Uterus (tissue), 4 donors: ENCODE data around the gene CFAP97D2. TPM values are rescaled to one million over a fixed set of nuclear protein-coding genes. Genes with fewer than 3 reads are reported as not detected.
"Not testable (repeated sequence)": the region's sequence is repeated elsewhere in the genome, so short reads cannot be mapped to it uniquely, and the experiment has no call there.

Experiments used
- DNase-seq, 2 donors: peaks; one replicate each; pipeline ENCODE4 v3.0.0-alpha.2; 2019 to 2020
- H3K27ac ChIP-seq, 2 donors: fragments of 200-600 bp; sonication (generic); 1 replicate in 1 of 2; 2 replicates in 1 of 2; pipeline ENCODE4 v1.5.1; 2016 to 2018
- H3K27me3 ChIP-seq, 2 donors: fragments of 200-600 bp; sonication (generic); one replicate each; pipeline ENCODE4 v1.5.1; 2018 to 2019; ENCODE audit warnings: control low read depth in 1 of 2
- H3K36me3 ChIP-seq, 2 donors: fragments of 200-600 bp; sonication (generic); one replicate each; pipeline ENCODE4 v1.5.1; 2019; ENCODE audit warnings: control low read depth in 1 of 2
- H3K4me1 ChIP-seq, 2 donors: fragments of 200-600 bp; sonication (generic); one replicate each; pipeline ENCODE4 v1.5.1; 2018 to 2019; ENCODE audit warnings: control low read depth in 1 of 2
- H3K4me3 ChIP-seq, 2 donors: fragments of 200-600 bp; sonication (generic); 1 replicate in 1 of 2; 2 replicates in 1 of 2; pipeline ENCODE4 v1.5.1; 2018 to 2019; ENCODE audit warnings: mild to moderate bottlenecking in 1 of 2
- H3K9me3 ChIP-seq, 2 donors: fragments of 200-600 bp; sonication (generic); one replicate each; pipeline ENCODE4 v1.5.1; 2019; ENCODE audit warnings: control low read depth in 1 of 2
- CTCF ChIP-seq, 4 experiments: fragments of 200-600 bp in 2 of 4; fragments of 450-650 bp in 2 of 4; sonication (generic) in 2 of 4; IDR thresholded peaks; one replicate each; pipeline ENCODE4 v1.5.1; 2016 to 2019; ENCODE audit warnings: antibody characterized with exemption in 4 of 4, mild to moderate bottlenecking in 2 of 4, moderate library complexity in 1 of 4
- POLR2A ChIP-seq, 2 donors: fragments of 450-650 bp; IDR thresholded peaks; one replicate each; pipeline ENCODE4 v1.6.1; 2016; ENCODE audit warnings: antibody characterized with exemption in 2 of 2, mild to moderate bottlenecking in 1 of 2, moderate library complexity in 1 of 2
- intact Hi-C: fragments of 100-400 bp; cut with DNase I; formaldehyde crosslinking; loops from one replicate; pipeline ENCODE4 v1.15.1; 2023; ENCODE audit warnings: low total_unique reads
- total RNA-seq, 4 donors: library from RNA; depleted of rRNA in 3 of 4; stranded (reverse); fragments of >200 nt in 3 of 4; gene quantifications; one replicate each; pipeline versions ENCODE4 v1.1.0 to v1.2.4, GENCODE V29; 2014 to 2023
- donor health status: DM: yes; HTN: yes; CAD: no.

The CFAP97D2 gene
- total RNA-seq, 4 donors from 2014 or later = not detected

- Histone ChIP-seq H3K9me3 (no peaks in the 10 kb centered on the region), H3K4me3 (no peak overlapping the region), H3K36me3 (no peaks in the 10 kb centered on the region), H3K4me1 (no peaks in the 10 kb centered on the region), H3K27me3 (no peaks in the 10 kb centered on the region), H3K27ac (no peak overlapping the region)
- TF ChIP-seq POLR2A (IDR thresholded peaks at IDR 0.05) (no peak), CTCF (IDR thresholded peaks at IDR 0.05) (no peak)
- DNase-seq = no peak
- intact Hi-C loops = no loop called here
Observed at GRCh38 chr13:114196629-114197028, 17.6 kb downstream of the CFAP97D2 start.

- no peak for DNase-seq
- TF ChIP-seq POLR2A (IDR thresholded peaks at IDR 0.05) (no peak), CTCF (IDR thresholded peaks at IDR 0.05) (no peak)
- no peaks in the 10 kb centered on the region for H3K4me1 ChIP-seq
- H3K9me3 ChIP-seq = no peaks in the 10 kb centered on the region
- intact Hi-C loops = no loop called here
- no peaks in the 10 kb centered on the region for H3K27me3 ChIP-seq
- no peak overlapping the region for H3K27ac ChIP-seq
- no peaks in the 10 kb centered on the region for H3K36me3 ChIP-seq
- no peak overlapping the region for H3K4me3 ChIP-seq
Observed at GRCh38 chr13:114198556-114198955, 19.5 kb downstream of the CFAP97D2 start.

GRCh38 chr13:114199526-114199925 lies 20.5 kb downstream of the CFAP97D2 start:
- H3K4me1 ChIP-seq, H3K27ac ChIP-seq, H3K9me3 ChIP-seq, H3K4me3 ChIP-seq, intact Hi-C loops, H3K36me3 ChIP-seq, DNase-seq, H3K27me3 ChIP-seq: not testable (repeated sequence)

- no peak overlapping the region for H3K27ac ChIP-seq
- TF ChIP-seq POLR2A (IDR thresholded peaks at IDR 0.05) = no peak
- no peak for DNase-seq
- no peaks in the 10 kb centered on the region for H3K9me3 ChIP-seq
- no peaks in the 10 kb centered on the region for H3K36me3 ChIP-seq
- H3K4me3 ChIP-seq = no peak overlapping the region
- intact Hi-C loops = no loop called here
- H3K4me1 ChIP-seq = no peaks in the 10 kb centered on the region
- no peaks in the 10 kb centered on the region for H3K27me3 ChIP-seq
Observed at GRCh38 chr13:114199954-114200353, 20.9 kb downstream of the CFAP97D2 start.

GRCh38 chr13:114200399-114200911 lies 21.4 kb downstream of the CFAP97D2 start:
- intact Hi-C loops = no loop called here
- Histone ChIP-seq H3K9me3 (no peaks in the 10 kb centered on the region), H3K4me3 (no peak overlapping the region), H3K36me3 (no peaks in the 10 kb centered on the region), H3K4me1 (no peaks in the 10 kb centered on the region), H3K27ac (no peak overlapping the region), H3K27me3 (no peaks in the 10 kb centered on the region)
- TF ChIP-seq CTCF (IDR thresholded peaks at IDR 0.05) = no peak
- no peak for TF ChIP-seq POLR2A (IDR thresholded peaks at IDR 0.05)
- DNase-seq = no peak

GRCh38 chr13:114202581-114202980 lies 23.5 kb downstream of the CFAP97D2 start:
- Histone ChIP-seq H3K4me1 (no peaks in the 10 kb centered on the region), H3K9me3 (no peaks in the 10 kb centered on the region), H3K27me3 (no peaks in the 10 kb centered on the region), H3K4me3 (no peak overlapping the region), H3K36me3 (no peaks in the 10 kb centered on the region), H3K27ac (no peak overlapping the region)
- intact Hi-C loops = no loop called here
- DNase-seq = no peak
- TF ChIP-seq POLR2A (IDR thresholded peaks at IDR 0.05) (no peak), CTCF (IDR thresholded peaks at IDR 0.05) (no peak)
